Prostate gland (tissue), 2 donors: ENCODE results near the gene FRMD5.
"Not testable (repeated sequence)": the region's sequence is repeated elsewhere in the genome, so short reads cannot be mapped to it uniquely, and the experiment has no call there.

Experiments used
- POLR2A ChIP-seq: fragments of 450-650 bp; IDR thresholded peaks from one replicate; pipeline ENCODE4 v1.6.1; 2016; ENCODE audit warnings: antibody characterized with exemption, mild to moderate bottlenecking
- POLR2AphosphoS5 ChIP-seq: sonication (generic); formaldehyde crosslinking; IDR thresholded peaks from one replicate; pipeline ENCODE4 v1.6.1; 2017; ENCODE audit warnings: antibody characterized with exemption
- TF ChIP-seq, protein P1 (sequence below), 4 experiments: fragments of 200-600 bp in 2 of 4; fragments of 450-650 bp in 2 of 4; sonication (generic) in 2 of 4; IDR thresholded peaks; 1 replicate in 3 of 4; 2 replicates in 1 of 4; pipeline ENCODE4 v1.5.1; 2016 to 2019; ENCODE audit warnings: antibody characterized with exemption in 4 of 4, mild to moderate bottlenecking in 2 of 4, moderate library complexity in 2 of 4

DNA sequence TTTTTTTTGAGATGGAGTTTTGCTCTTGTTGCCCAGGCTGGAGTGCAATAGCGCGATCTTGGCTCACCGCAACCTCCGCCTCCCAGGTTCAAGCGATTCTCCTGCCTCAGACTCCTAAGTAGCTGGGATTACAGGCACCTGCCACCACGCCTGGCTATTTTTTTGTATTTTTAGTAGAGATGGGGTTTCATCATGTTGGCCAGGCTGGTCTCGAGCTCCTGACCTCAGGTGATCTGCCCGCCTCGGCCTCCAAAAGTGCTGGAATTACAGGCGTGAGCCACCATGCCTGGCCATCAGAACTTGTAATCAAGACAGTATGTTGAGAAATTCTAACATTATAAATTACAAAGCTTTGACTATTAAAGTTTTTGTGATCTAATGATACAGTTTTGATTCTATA, 328.4 kb downstream of the FRMD5 start:
- TF ChIP-seq, protein P1, sequence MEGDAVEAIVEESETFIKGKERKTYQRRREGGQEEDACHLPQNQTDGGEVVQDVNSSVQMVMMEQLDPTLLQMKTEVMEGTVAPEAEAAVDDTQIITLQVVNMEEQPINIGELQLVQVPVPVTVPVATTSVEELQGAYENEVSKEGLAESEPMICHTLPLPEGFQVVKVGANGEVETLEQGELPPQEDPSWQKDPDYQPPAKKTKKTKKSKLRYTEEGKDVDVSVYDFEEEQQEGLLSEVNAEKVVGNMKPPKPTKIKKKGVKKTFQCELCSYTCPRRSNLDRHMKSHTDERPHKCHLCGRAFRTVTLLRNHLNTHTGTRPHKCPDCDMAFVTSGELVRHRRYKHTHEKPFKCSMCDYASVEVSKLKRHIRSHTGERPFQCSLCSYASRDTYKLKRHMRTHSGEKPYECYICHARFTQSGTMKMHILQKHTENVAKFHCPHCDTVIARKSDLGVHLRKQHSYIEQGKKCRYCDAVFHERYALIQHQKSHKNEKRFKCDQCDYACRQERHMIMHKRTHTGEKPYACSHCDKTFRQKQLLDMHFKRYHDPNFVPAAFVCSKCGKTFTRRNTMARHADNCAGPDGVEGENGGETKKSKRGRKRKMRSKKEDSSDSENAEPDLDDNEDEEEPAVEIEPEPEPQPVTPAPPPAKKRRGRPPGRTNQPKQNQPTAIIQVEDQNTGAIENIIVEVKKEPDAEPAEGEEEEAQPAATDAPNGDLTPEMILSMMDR (IDR thresholded peaks at IDR 0.05): not testable (repeated sequence)
- TF ChIP-seq POLR2A, POLR2AphosphoS5: not testable (repeated sequence)
